GM19351 (cell line): ENCODE results near the gene CHKA.
A peak's percentile ranks its signal among the peaks of the same experiment; 100 is the strongest.

Experiments
- ATAC-seq: cut with Tn5 transposase; IDR thresholded peaks from one replicate; pipeline ENCODE4 v1.9.1; 2021; ENCODE audit warnings: mild to moderate bottlenecking, moderate library complexity; ENCODE audit not compliant: unreplicated experiment

CHKA gene

GRCh38 chr11:68049509-68050370, 71.4 kb downstream of the CHKA start:
- no peak for ATAC-seq

DNA sequence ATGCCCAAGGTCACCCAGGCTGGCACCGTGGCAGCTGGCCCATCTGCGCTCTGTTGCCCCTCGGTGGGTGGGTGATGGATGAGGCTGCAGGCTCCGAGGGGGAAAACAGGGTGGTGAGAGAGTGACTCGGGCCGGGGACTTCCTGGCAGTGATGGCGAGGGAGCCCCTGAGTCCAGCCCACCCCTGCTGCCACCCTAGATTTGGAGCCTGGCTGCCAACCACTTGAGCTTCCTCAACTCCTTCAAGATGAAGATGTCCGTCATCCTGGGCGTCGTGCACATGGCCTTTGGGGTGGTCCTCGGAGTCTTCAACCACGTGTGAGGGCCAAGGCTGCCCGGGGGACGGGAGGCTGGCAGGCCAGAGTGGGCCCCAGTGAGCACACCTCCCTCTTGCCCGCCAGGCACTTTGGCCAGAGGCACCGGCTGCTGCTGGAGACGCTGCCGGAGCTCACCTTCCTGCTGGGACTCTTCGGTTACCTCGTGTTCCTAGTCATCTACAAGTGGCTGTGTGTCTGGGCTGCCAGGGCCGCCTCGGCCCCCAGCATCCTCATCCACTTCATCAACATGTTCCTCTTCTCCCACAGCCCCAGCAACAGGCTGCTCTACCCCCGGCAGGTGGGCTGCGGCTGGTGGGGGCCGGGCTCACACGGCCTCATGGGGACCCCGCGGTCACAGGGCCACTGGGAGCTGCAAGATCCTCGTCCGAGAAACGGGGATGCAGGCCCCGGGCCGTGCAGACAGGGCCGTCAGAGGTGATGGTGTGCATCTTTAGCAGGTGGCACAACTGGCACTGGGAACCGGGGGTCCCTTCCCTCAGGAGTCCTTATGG, 72.3 kb downstream of the CHKA start:
- ATAC-seq: no peak

DNA sequence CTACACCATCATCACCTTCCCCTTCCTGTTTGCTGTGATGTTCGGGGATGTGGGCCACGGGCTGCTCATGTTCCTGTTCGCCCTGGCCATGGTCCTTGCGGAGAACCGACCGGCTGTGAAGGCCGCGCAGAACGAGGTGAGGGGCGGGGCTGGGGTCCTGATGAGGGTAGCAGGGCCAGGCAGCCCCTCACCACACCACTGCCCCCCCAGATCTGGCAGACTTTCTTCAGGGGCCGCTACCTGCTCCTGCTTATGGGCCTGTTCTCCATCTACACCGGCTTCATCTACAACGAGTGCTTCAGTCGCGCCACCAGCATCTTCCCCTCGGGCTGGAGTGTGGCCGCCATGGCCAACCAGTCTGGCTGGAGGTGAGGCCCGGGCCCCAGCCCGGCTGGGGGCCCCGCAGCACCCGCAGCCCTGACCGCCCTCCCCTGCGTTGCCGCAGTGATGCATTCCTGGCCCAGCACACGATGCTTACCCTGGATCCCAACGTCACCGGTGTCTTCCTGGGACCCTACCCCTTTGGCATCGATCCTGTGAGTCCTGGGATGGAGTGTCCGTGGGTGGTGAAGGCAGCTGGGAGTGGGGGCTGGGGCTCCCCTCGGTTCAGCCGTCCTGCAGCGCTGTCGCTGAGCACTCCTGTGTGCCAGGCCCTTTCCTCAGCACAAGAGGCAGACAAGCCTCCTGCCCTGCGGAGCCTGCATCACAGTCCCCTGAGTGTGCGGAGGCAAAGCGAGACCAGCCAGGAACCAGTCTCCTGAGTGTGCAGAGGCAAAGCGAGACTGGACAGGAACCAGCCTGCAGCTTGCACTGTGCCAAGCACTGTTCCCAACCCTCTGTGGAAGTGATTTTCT, 73.5 kb downstream of the CHKA start:
- no peak for ATAC-seq

DNA sequence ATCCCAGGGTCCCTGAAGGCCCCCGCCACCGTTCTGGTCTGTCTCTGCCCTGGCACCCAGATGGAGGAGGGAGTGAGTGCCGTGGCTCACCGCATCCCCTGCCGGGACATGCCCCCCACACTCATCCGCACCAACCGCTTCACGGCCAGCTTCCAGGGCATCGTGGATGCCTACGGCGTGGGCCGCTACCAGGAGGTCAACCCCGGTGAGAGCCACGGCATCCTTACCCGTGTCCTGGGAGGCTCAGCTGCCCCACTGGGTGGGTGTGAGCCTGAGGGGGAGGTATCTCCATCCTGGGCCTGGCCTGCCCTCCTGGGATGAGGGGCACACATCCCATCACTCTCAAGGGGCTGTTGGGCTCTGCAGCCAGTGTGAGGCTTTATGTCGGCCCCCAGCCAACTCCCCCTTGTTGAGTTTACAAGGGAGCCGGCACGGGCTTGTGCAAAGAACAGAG, 76.3 kb downstream of the CHKA start:
- no peak for ATAC-seq

DNA sequence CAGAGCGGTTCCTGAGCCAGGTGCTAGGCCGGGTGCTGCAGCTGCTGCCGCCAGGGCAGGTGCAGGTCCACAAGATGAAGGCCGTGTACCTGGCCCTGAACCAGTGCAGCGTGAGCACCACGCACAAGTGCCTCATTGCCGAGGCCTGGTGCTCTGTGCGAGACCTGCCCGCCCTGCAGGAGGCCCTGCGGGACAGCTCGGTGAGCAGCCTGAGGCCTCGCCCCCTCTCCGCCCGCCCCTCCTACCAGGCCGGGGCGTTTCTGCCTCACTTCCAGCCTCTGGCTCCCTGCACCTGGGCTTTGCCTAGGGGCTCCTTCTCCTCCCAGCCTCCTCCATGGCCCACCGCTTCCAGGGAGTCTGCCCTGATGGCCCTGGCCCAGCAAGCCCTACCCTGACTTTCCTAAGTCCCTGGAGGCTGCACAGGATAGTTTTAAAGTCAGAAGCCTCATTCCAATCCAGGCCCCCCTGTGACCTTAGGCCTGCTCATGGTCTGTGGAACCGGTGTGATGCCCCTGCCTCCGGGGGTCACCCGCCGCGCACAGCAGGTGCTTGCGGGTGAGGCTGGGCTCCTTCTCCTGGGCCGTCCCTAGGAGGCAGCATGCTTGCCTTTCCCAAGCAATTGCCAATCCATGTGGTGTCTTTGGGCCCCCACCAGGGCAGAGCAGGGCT, 76.9 kb downstream of the CHKA start:
- no peak for ATAC-seq

DNA sequence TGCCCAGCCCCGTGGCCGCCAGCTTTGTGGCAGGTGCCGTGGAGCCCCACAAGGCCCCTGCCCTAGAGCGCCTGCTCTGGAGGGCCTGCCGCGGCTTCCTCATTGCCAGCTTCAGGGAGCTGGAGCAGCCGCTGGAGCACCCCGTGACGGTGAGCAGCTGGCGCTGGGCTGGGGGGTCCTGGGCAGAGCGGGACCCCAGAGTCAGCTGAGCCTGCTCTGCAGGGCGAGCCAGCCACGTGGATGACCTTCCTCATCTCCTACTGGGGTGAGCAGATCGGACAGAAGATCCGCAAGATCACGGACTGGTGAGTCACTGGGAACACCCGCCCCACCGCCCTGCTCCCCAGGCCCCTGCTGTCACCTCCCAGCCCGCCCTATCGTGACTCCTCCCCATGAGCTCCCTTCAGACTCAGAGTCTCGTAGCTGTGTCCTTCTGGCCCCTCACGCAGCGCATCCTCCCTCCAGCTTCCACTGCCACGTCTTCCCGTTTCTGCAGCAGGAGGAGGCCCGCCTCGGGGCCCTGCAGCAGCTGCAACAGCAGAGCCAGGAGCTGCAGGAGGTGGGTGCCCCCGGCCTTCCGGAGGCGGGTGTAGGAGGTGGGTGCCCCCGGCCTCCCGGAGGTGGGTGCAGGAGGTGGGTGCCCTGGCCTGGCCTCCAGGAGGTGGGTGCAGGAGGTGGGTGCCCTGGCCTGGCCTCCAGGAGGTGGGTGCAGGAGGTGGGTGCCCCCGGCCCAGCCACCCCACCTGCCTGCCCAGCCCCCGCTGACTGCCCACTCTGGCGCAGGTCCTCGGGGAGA, 77.6 kb downstream of the CHKA start:
- no peak for ATAC-seq

DNA sequence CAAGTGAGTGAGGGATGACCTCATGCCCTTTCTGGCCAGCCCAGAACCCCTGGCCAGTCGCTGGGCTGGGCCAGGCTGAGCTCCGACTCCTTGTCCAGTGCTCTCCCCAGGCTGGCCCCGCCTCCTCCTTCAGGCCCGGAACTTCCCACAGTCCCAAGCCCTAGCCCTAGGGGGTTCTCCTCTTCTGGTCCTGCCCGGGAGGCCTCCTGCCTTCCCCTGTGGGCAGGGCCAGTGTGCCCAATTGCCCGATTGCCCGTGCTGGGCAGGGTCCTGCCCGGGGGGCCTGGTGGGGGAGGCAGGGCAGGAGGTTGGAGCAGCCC, 78.2 kb downstream of the CHKA start:
- ATAC-seq: no peak

GRCh38 chr11:68042219-68043028, 78.8 kb downstream of the CHKA start:
- ATAC-seq: no peak

GRCh38 chr11:68041617-68042218, 79.5 kb downstream of the CHKA start:
- ATAC-seq: no peak

- ATAC-seq: no peak
These were observed 80.1 kb downstream of the CHKA start for GRCh38 chr11:68040957-68041591.

DNA sequence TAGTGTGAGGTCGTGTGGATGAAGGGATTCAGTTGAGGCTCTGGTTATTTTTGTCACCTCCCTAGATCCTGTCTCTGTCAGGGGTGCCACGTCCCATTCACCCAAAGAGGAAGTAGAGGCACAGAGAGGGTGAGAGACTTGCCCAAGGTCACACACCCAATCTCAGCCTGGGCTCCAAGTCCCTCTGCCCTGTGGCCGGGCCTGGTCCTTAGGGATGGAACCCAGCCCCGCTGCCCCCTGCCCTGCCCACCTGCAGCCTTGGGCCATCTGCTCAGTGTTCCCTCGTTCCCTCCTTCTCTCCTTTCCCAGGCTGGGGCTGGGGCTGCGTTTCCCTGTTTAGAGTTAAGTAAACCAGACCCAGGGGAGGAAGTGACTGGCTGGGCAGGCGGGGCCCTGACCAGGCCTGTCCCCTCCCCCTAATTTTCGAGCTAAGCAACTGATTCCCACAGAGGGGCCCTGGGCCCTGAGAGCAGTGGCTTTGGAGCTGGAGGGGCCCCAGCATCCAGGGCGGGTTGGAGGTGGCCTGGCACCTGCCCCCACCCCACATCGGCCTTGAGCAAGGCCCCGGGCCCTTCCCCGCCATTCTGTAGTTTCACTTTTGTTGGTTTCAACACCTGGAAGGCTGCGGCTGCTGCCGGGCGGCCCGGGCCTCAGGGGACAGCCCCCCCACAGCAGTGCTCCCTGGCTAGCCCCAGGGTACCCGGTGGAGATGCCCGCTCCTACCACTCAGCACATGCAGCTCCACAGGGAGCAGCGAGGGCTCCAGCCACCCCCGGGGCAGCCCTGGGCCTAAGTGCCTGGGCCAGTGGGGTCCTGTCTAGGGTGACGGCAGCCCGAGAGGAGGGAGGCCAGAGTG, 80.9 kb downstream of the CHKA start:
- ATAC-seq: peak; percentile 58

- ATAC-seq: no peak
These were observed 81.6 kb downstream of the CHKA start for GRCh38 chr11:68039526-68040086.

- peak; percentile 51 for ATAC-seq
These were observed 82.3 kb downstream of the CHKA start, which contains the start of gene TCIRG1 for GRCh38 chr11:68038718-68039525. Gene TCIRG1 (plus strand): TSS chr11:68039025. CDS start chr11:68041272, 2,247 bp downstream.

- no peak for ATAC-seq
These were observed 82.9 kb downstream of the CHKA start for GRCh38 chr11:68038226-68038717.

DNA sequence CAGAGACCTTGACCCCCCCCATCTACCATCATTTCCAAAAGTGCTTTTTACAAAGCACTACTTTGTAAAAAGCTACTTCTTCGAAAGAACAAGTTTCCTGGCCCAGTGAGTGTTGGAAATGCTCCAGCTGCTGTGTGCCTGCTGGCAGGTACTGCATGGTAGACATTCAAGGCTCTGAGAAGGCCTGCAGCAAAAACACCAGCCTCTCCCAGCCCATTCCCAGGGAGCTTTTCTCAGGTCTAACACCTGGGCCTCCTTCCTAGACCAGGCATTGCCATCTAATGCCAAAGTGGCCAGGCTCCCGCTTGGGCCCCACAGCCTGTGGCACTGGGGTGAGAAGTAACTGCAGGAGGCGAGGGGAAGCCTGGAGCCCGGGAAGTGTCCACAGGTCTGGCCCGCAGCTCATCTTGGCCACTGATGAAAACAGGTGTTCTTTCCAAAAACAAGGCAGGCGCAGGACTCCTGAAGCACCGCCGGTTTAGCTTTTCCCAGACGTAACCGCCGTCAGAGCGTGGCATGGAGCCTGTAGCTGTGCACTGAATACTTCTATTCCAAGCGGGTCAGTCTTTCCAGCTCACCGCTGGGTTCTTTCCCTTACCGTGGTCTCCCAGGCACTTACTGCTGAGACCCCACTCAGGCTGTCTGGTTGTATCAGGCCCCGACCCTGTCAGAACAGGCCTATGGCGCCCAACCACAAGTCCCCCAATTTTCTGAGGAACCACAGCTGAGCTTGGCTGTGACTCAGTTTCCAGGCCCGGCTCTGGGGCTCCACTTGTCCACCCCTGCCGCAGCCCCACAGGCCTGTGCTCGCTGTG, 83.6 kb downstream of the CHKA start:
- ATAC-seq: no peak
